K562 (cell line): Measurements from ENCODE around the gene VSTM2B. TPM values are rescaled to one million over a fixed set of nuclear protein-coding genes. Genes with fewer than 3 reads are reported as not detected.
A peak's percentile ranks its signal among the peaks of the same experiment; 100 is the strongest.

Source experiments
- ATAC-seq: fragments of 200-7000 bp; cut with Tn5 transposase; 3 replicates; pipeline ENCODE4 v1.9.1; 2020; ENCODE audit warnings: moderate library complexity
- BruUV-seq: library from RNA; stranded (reverse); fragments of 400-500 nt; replicated peaks from 2 replicates; lab custom pipeline; 2021; lab: Mats Ljungman, UMichigan
- CTCF ChIA-PET: fragments of 300-600 bp; formaldehyde crosslinking; extraction: SDS; loops from one replicate; lab custom pipeline; 2021; ENCODE audit warnings: low intra/inter-chr PET ratio; lab: Yijun Ruan, JAX
- POLR2A ChIA-PET: fragments of 300-600, 350-650 bp; sonication (Branson Sonifier 250); formaldehyde crosslinking; extraction: SDS; loops from one replicate; lab custom pipeline; 2021; ENCODE audit warnings: antibody characterized with exemption, inconsistent platforms; lab: Yijun Ruan, JAX
- DNase-seq, 4 experiments: peaks; one replicate each; pipeline versions ENCODE4 v3.0.0 to v3.0.0-alpha.2; 2011 to 2018; ENCODE audit warnings: low spot score in 3 of 4, mixed read lengths in 3 of 4; ENCODE audit errors: extremely low read depth in 1 of 4
- FAIRE-seq: peaks from 2 replicates; lab custom pipeline; 2011; peaks lifted over from hg19 to GRCh38; lab: Jason Lieb, UNC
- H2AFZ ChIP-seq: 2 replicates; pipeline ENCODE4 v1.6.0; 2011; ENCODE audit warnings: low read depth, low read length, control low read depth, inconsistent platforms
- H3K27ac ChIP-seq: fragments of 200-600 bp; 3 replicates; pipeline ENCODE4 v1.8.0; 2011; ENCODE audit warnings: low read depth, mild to moderate bottlenecking, control low read depth, inconsistent platforms, low read length, moderate library complexity, mixed read lengths; ENCODE audit errors: extremely low read depth
- H3K27me3 ChIP-seq, 2 experiments: fragments of 300-600 bp in 1 of 2; 2 replicates in 1 of 2; 3 replicates in 1 of 2; pipeline versions ENCODE4 v1.6.0 to v1.8.0; 2011; ENCODE audit warnings: inconsistent platforms in 2 of 2, low read length in 2 of 2, mild to moderate bottlenecking in 1 of 2, mixed read lengths in 1 of 2, moderate library complexity in 1 of 2; ENCODE audit not compliant: control insufficient read depth in 2 of 2, insufficient read depth in 2 of 2
- H3K36me3 ChIP-seq: fragments of 300-600 bp; 3 replicates; pipeline ENCODE4 v1.8.0; 2011; ENCODE audit warnings: mild to moderate bottlenecking, low read length, inconsistent platforms; ENCODE audit not compliant: control insufficient read depth, insufficient read depth
- H3K4me1 ChIP-seq, 2 experiments: fragments of 200-600 bp in 1 of 2; replicated peaks in 1 of 2; 2 replicates in 1 of 2; 3 replicates in 1 of 2; pipeline versions ENCODE4 v1.5.1 to v1.8.0; 2011; ENCODE audit warnings: inconsistent platforms in 2 of 2, low read length in 2 of 2, mild to moderate bottlenecking in 1 of 2, mixed read lengths in 1 of 2, moderate library complexity in 1 of 2; ENCODE audit not compliant: control insufficient read depth in 2 of 2, insufficient read depth in 2 of 2
- H3K4me2 ChIP-seq: 2 replicates; pipeline ENCODE4 v1.6.1; 2011; ENCODE audit warnings: low read length, control low read depth, inconsistent platforms, mixed read lengths; ENCODE audit not compliant: insufficient read depth
- H3K4me3 ChIP-seq: fragments of 200-600 bp; sonication (generic), shearing (Covaris generic); 2 replicates; pipeline ENCODE4 v1.5.1; 2016; ENCODE audit warnings: control low read depth, inconsistent platforms
- H3K79me2 ChIP-seq: fragments of 200-600 bp; 3 replicates; pipeline ENCODE4 v1.8.0; 2011; ENCODE audit warnings: low read length, inconsistent platforms; ENCODE audit not compliant: control insufficient read depth, insufficient read depth
- H3K9ac ChIP-seq, 2 experiments: 2 replicates each; pipeline versions ENCODE4 v1.6.0 to v1.6.1; 2011; ENCODE audit warnings: low read depth in 2 of 2, low read length in 2 of 2, control low read depth in 1 of 2, inconsistent platforms in 1 of 2, mild to moderate bottlenecking in 1 of 2, mixed read lengths in 1 of 2; ENCODE audit not compliant: insufficient read depth in 1 of 2
- H3K9me1 ChIP-seq: one replicate; pipeline ENCODE4 v1.6.0; 2011; ENCODE audit warnings: inconsistent platforms, mild to moderate bottlenecking, low read length, moderate library complexity; ENCODE audit not compliant: control insufficient read depth, insufficient read depth
- H3K9me3 ChIP-seq: replicated peaks from 2 replicates; pipeline ENCODE4 v1.5.1; 2011; ENCODE audit warnings: low read depth, low read length, inconsistent platforms; ENCODE audit not compliant: control insufficient read depth, insufficient read depth
- H4K20me1 ChIP-seq: replicated peaks from 2 replicates; pipeline ENCODE4 v1.6.1; 2011; ENCODE audit warnings: low read length, inconsistent platforms, mixed read lengths; ENCODE audit not compliant: control insufficient read depth, insufficient read depth
- CTCFL ChIP-seq: IDR thresholded peaks from 2 replicates; pipeline ENCODE4 v1.6.1; 2011; ENCODE audit warnings: borderline replicate concordance, low read depth, mild to moderate bottlenecking, moderate library complexity, low read length; ENCODE audit not compliant: insufficient read depth, poor library complexity, severe bottlenecking
- E2F6 ChIP-seq, 2 experiments: IDR thresholded peaks; 2 replicates each; pipeline ENCODE4 v1.6.1; 2011; ENCODE audit warnings: borderline replicate concordance in 1 of 2, control low read depth in 1 of 2, low read depth in 1 of 2, low read length in 1 of 2, mild to moderate bottlenecking in 1 of 2, mixed read lengths in 1 of 2, moderate library complexity in 1 of 2; ENCODE audit not compliant: insufficient read depth in 1 of 2, insufficient read length in 1 of 2, poor library complexity in 1 of 2, severe bottlenecking in 1 of 2; ENCODE audit errors: extremely low read depth in 1 of 2
- EGR1 ChIP-seq: fragments of 450-650 bp; conservative IDR thresholded peaks from 2 replicates; pipeline ENCODE4 v1.6.1; 2017; ENCODE audit warnings: mild to moderate bottlenecking
- TRIM24 ChIP-seq, 2 experiments: fragments of 450-650 bp; IDR thresholded peaks; 2 replicates each; pipeline ENCODE4 v1.6.1; 2016
- WGBS: fragments of 100-300 bp; shearing (Covaris generic); methylation state at CpG from one replicate; pipeline ENCODE4 v1.1.6; 2016; ENCODE audit warnings: low coverage, mixed read lengths; ENCODE audit not compliant: insufficient coverage; ENCODE audit errors: missing lambda C conversion rate; 5-methylcytosine and 5-hydroxymethylcytosine counted together
- in situ Hi-C: fragments of 300-500 bp; cut with MboI; formaldehyde crosslinking; loops from 4 replicates; pipeline ENCODE4 v1.15.0; 2018; ENCODE audit warnings: inconsistent platforms, mixed read lengths
- intact Hi-C: fragments of 100-400 bp; cut with micrococcal nuclease; formaldehyde crosslinking; loops from 2 replicates; pipeline ENCODE4 v1.14.2; 2022
- polyA plus RNA-seq, 8 experiments: library from polyadenylated mRNA; depleted of rRNA in 4 of 8; stranded (reverse) in 5 of 8; unstranded in 3 of 8; fragments of >200 nt; fragmentation: Nextera tagmentation in 2 of 8; fragmentation: Illumina TruSeq in 1 of 8; extraction: Ambion mirVana in 2 of 8; extraction: Trizol in 1 of 8; gene quantifications; 2 replicates each; pipeline versions ENCODE4 v1.2.1 to v1.2.3, GENCODE V29; 2011 to 2014; ENCODE audit warnings: inconsistent platforms in 1 of 8, missing spikeins in 1 of 8
- total RNA-seq, 7 experiments: library from RNA; depleted of rRNA in 6 of 7; stranded (reverse); fragments of >200 nt in 6 of 7; fragmentation: Illumina TruSeq in 2 of 7; extraction: Trizol in 2 of 7; gene quantifications; 2 replicates each; pipeline versions ENCODE4 v1.2.1 to v1.2.3, GENCODE V29; 2011 to 2021; ENCODE audit warnings: low replicate concordance in 1 of 7

The VSTM2B gene
- total and polyA plus RNA-seq, 9 of the 15 experiments (the other 6 are each of a cell fraction or from before 2014, with no cell fraction given) = not detected

- peaks cover 0 to 30% of the 10 kb centered on the region in 2 experiments; a peak in 2 of 5 replicates for H3K27me3 ChIP-seq
- no peak overlapping the region for H3K4me3 ChIP-seq
- no peak overlapping the region for H2AFZ ChIP-seq
- in situ Hi-C loops (no loop called here), intact Hi-C loops (loop anchor here (5.0 to 10.0 kb wide), 4 partner anchors 60 to 582 kb away; partner anchors contain the start of gene C19orf12)
- peaks cover 0 to 43% of the 10 kb centered on the region in 2 experiments; a peak in 2 of 5 replicates for H3K4me1 ChIP-seq
- no TSS peak for BruUV-seq
- ChIA-PET CTCF (no interaction called here), POLR2A (interaction anchor here (1.2 kb wide), 1 partner anchor 151 kb away, joined by 5 read pairs; no protein-coding TSS in a partner anchor)
- no peak overlapping the region for H3K4me2 ChIP-seq
- 14% methylated on average over 52 of the region's 79 CpGs for WGBS
- peak; percentile 22 to 43 (median 34) for DNase-seq
- no peaks in the 10 kb centered on the region for H3K36me3 ChIP-seq
- no peaks in the 10 kb centered on the region for H3K9me1 ChIP-seq
- peak; percentile 44 for ATAC-seq
- no peak overlapping the region for H3K9ac ChIP-seq
- no peak for FAIRE-seq
- H3K27ac ChIP-seq = no peak overlapping the region
- peak; percentile 77 for TF ChIP-seq CTCFL
- TF ChIP-seq TRIM24 (IDR thresholded peaks at IDR 0.05) = no peak
- TF ChIP-seq E2F6 (IDR thresholded peaks at IDR 0.05; ENCODE audit: borderline replicate concordance in 1 of 2, extremely low read depth in 1 of 2, insufficient read depth in 1 of 2, insufficient read length in 1 of 2, low read depth in 1 of 2, low read length in 1 of 2, poor library complexity in 1 of 2, severe bottlenecking in 1 of 2) = peak in 1 of 2 experiments; percentile 55
- TF ChIP-seq EGR1 = peak; percentile 13; the same call in 1 of the 2 replicates
- no peaks in the 10 kb centered on the region for H4K20me1 ChIP-seq
- H3K9me3 ChIP-seq = no peaks in the 10 kb centered on the region
- H3K79me2 ChIP-seq = no peaks in the 10 kb centered on the region
Measured at GRCh38 chr19:29526730-29527499, 1.1 kb downstream of the VSTM2B start.
